Upper lobe of left lung (tissue), 4 donors: ENCODE measurements around the gene NTSR1.

Experiments
- CTCF ChIP-seq, 6 experiments: fragments of 450-650 bp in 4 of 6; fragments of 200-600 bp in 2 of 6; sonication (generic) in 2 of 6; IDR thresholded peaks; one replicate each; pipeline ENCODE4 v1.5.1; 2016 to 2019; ENCODE audit warnings: antibody characterized with exemption in 6 of 6
- EP300 ChIP-seq, 4 donors: sonication (generic); formaldehyde crosslinking; IDR thresholded peaks; one replicate each; pipeline ENCODE4 v1.5.1; 2017; ENCODE audit warnings: antibody characterized with exemption in 4 of 4, control low read depth in 2 of 4
- POLR2A ChIP-seq, 4 donors: fragments of 450-650 bp; IDR thresholded peaks; one replicate each; pipeline ENCODE4 v1.5.1; 2016 to 2017; ENCODE audit warnings: antibody characterized with exemption in 4 of 4, mild to moderate bottlenecking in 2 of 4
- POLR2AphosphoS5 ChIP-seq, 2 donors: sonication (generic); formaldehyde crosslinking; IDR thresholded peaks; one replicate each; pipeline ENCODE4 v1.5.1; 2017; ENCODE audit warnings: antibody characterized with exemption in 2 of 2

- TF ChIP-seq CTCF (IDR thresholded peaks at IDR 0.05) = no peak
- TF ChIP-seq POLR2A (IDR thresholded peaks at IDR 0.05) = no peak
- no peak for TF ChIP-seq EP300 (IDR thresholded peaks at IDR 0.05)
- TF ChIP-seq POLR2AphosphoS5 (IDR thresholded peaks at IDR 0.05) = no peak
These were observed 75.9 kb downstream of the NTSR1 start for GRCh38 chr20:62784497-62784896.
